Measurements from ENCODE around the gene B3GALT6.

B3GALT6 gene

GRCh38 chr1:1255611-1256010, 23.6 kb downstream of the B3GALT6 start:
- H3K4me2 ChIP-seq (ENCODE audit: low read depth, low read length) = no peak overlapping the region
- no peak overlapping the region for H3K4me3 ChIP-seq (ENCODE audit: low read length)
- DNase-seq = no peak
- no peaks in the 10 kb centered on the region for H3F3A ChIP-seq (ENCODE audit: insufficient read depth, low read length)
- no peak overlapping the region for H3K27ac ChIP-seq (ENCODE audit: low read length)
- H3K9me2 ChIP-seq (replicated peaks; ENCODE audit: insufficient read depth, low read length) = no peaks in the 10 kb centered on the region
- peaks cover 3% of the 10 kb centered on the region for H3K79me2 ChIP-seq (ENCODE audit: low read length)
- H3K36me3 ChIP-seq (replicated peaks; ENCODE audit: insufficient read depth, low read length) = 0 out of 2 replicates have a peak, but pooled peaks cover 4% of the 10 kb centered on the region
- no peak overlapping the region for H2AFZ ChIP-seq (ENCODE audit: low read length)
- TF ChIP-seq EZH2phosphoT487 (IDR thresholded peaks at IDR 0.05; ENCODE audit: low read length) (no peak), CTCF (IDR thresholded peaks at IDR 0.05; ENCODE audit: low read length) (no peak), EZH2 (optimal IDR thresholded peaks at IDR 0.05; ENCODE audit: low read depth, low read length) (no peak)
- no peaks in the 10 kb centered on the region for H3K4me1 ChIP-seq (ENCODE audit: low read length)
- H3K9me3 ChIP-seq (replicated peaks; ENCODE audit: insufficient read depth, low read length) = no peaks in the 10 kb centered on the region
- no peak overlapping the region for H3K9ac ChIP-seq (ENCODE audit: low read length)
- no peaks in the 10 kb centered on the region for H4K20me1 ChIP-seq (ENCODE audit: insufficient read depth, low read length)
- no peaks in the 10 kb centered on the region for H3K27me3 ChIP-seq (replicated peaks; ENCODE audit: insufficient read depth, low read length)

- no peak overlapping the region for H3K9ac ChIP-seq (ENCODE audit: low read length)
- 0 out of 2 replicates have a peak, but pooled peaks cover 4% of the 10 kb centered on the region for H3K36me3 ChIP-seq (replicated peaks; ENCODE audit: insufficient read depth, low read length)
- no peaks in the 10 kb centered on the region for H3K9me2 ChIP-seq (replicated peaks; ENCODE audit: insufficient read depth, low read length)
- H3K4me2 ChIP-seq (ENCODE audit: low read depth, low read length) = no peak overlapping the region
- no peaks in the 10 kb centered on the region for H3K4me1 ChIP-seq (ENCODE audit: low read length)
- H3K4me3 ChIP-seq (ENCODE audit: low read length) = no peak overlapping the region
- no peak overlapping the region for H3K27ac ChIP-seq (ENCODE audit: low read length)
- TF ChIP-seq EZH2phosphoT487 (IDR thresholded peaks at IDR 0.05; ENCODE audit: low read length) (no peak), EZH2 (optimal IDR thresholded peaks at IDR 0.05; ENCODE audit: low read depth, low read length) (no peak), CTCF (IDR thresholded peaks at IDR 0.05; ENCODE audit: low read length) (no peak)
- H3K9me3 ChIP-seq (replicated peaks; ENCODE audit: insufficient read depth, low read length) = no peaks in the 10 kb centered on the region
- H3F3A ChIP-seq (ENCODE audit: insufficient read depth, low read length) = no peaks in the 10 kb centered on the region
- H4K20me1 ChIP-seq (ENCODE audit: insufficient read depth, low read length) = no peaks in the 10 kb centered on the region
- no peak overlapping the region for H2AFZ ChIP-seq (ENCODE audit: low read length)
- H3K27me3 ChIP-seq (replicated peaks; ENCODE audit: insufficient read depth, low read length) = no peaks in the 10 kb centered on the region
- peaks cover 8% of the 10 kb centered on the region for H3K79me2 ChIP-seq (ENCODE audit: low read length)
- DNase-seq = no peak
These were observed 25.2 kb downstream of the B3GALT6 start for GRCh38 chr1:1256956-1257871.

GRCh38 chr1:1259119-1259488, 27.1 kb downstream of the B3GALT6 start:
- Histone ChIP-seq H3K9ac (ENCODE audit: low read length) (no peak overlapping the region), H3K79me2 (ENCODE audit: low read length) (peaks cover 12% of the 10 kb centered on the region), H3F3A (ENCODE audit: insufficient read depth, low read length) (no peaks in the 10 kb centered on the region), H3K4me3 (ENCODE audit: low read length) (no peak overlapping the region), H3K4me1 (ENCODE audit: low read length) (no peaks in the 10 kb centered on the region), H3K9me2 (replicated peaks; ENCODE audit: insufficient read depth, low read length) (no peaks in the 10 kb centered on the region), H3K27me3 (replicated peaks; ENCODE audit: insufficient read depth, low read length) (no peaks in the 10 kb centered on the region), H4K20me1 (ENCODE audit: insufficient read depth, low read length) (no peaks in the 10 kb centered on the region), H2AFZ (ENCODE audit: low read length) (no peak overlapping the region), H3K4me2 (ENCODE audit: low read depth, low read length) (no peak overlapping the region), H3K36me3 (replicated peaks; ENCODE audit: insufficient read depth, low read length) (peaks cover 14% of the 10 kb centered on the region; the same call in 1 of the 2 replicates), H3K27ac (ENCODE audit: low read length) (no peak overlapping the region), H3K9me3 (replicated peaks; ENCODE audit: insufficient read depth, low read length) (no peaks in the 10 kb centered on the region)
- DNase-seq = no peak
- TF ChIP-seq EZH2 (optimal IDR thresholded peaks at IDR 0.05; ENCODE audit: low read depth, low read length) = no peak
- TF ChIP-seq CTCF (IDR thresholded peaks at IDR 0.05; ENCODE audit: low read length) = no peak
- no peak for TF ChIP-seq EZH2phosphoT487 (IDR thresholded peaks at IDR 0.05; ENCODE audit: low read length)
